ENCODE data around the gene CLDN20. TPM values are rescaled to one million over a fixed set of nuclear protein-coding genes. Genes with fewer than 3 reads are reported as not detected.

The CLDN20 gene
- total and polyA plus RNA-seq, 2 donors (not counting 3 experiments of a cell fraction or from before 2014, with no cell fraction given), result not detected

- H2AFZ ChIP-seq (ENCODE audit: low read depth, low read length), result no peak overlapping the region
- TF ChIP-seq CTCF (IDR thresholded peaks at IDR 0.05; ENCODE audit: extremely low read depth in 1 of 2, insufficient read depth in 1 of 2, low read depth in 1 of 2, low read length in 2 of 2), result no peak
- no peak for TF ChIP-seq GATA2 (IDR thresholded peaks at IDR 0.05; ENCODE audit: insufficient read depth, insufficient read length, low read depth, low read length)
- TF ChIP-seq POLR2AphosphoS5 (IDR thresholded peaks at IDR 0.05; ENCODE audit: insufficient read depth, low read depth, low read length), result no peak
- TF ChIP-seq FOS (IDR thresholded peaks at IDR 0.05; ENCODE audit: borderline replicate concordance, insufficient read depth, low read length), result no peak
- TF ChIP-seq EZH2 (IDR thresholded peaks at IDR 0.05; ENCODE audit: borderline replicate concordance, low read depth, low read length, severe bottlenecking), result no peak
- no peak for TF ChIP-seq MYC (IDR thresholded peaks at IDR 0.05; ENCODE audit: low read depth, low read length)
- TF ChIP-seq JUN (IDR thresholded peaks at IDR 0.05; ENCODE audit: borderline replicate concordance, insufficient read depth, insufficient read length, low read depth), result no peak
- no peak for TF ChIP-seq MAX (IDR thresholded peaks at IDR 0.05; ENCODE audit: insufficient read depth, insufficient read length)
- DNase-seq (ENCODE audit: low read depth, low spot score), result no peak
- H3K27me3 ChIP-seq (ENCODE audit: control insufficient read depth in 2 of 2, insufficient read depth in 2 of 2, low read length in 2 of 2), result no peaks in the 10 kb centered on the region
- H3K9me3 ChIP-seq (replicated peaks; ENCODE audit: control insufficient read depth, insufficient read depth, low read length), result no peaks in the 10 kb centered on the region
- peaks cover 5% of the 10 kb centered on the region for H3K79me2 ChIP-seq (ENCODE audit: control insufficient read depth, insufficient read depth, low read length)
- intact Hi-C loops (cut with micrococcal nuclease), result no loop called here
- dilution Hi-C loops (cut with MboI; ENCODE audit: extremely low pct_ligation_motif_present, low sequenced_read_pairs), result no loop called here
- no peak overlapping the region for H3K4me3 ChIP-seq (replicated peaks in 1 of 3; ENCODE audit: insufficient read depth in 1 of 3, low read depth in 1 of 3, low read length in 3 of 3)
- peaks cover 10 to 28% of the 10 kb centered on the region in 2 experiments for H3K36me3 ChIP-seq (ENCODE audit: control insufficient read depth in 2 of 2, extremely low read depth in 1 of 2, insufficient read depth in 2 of 2, low read length in 2 of 2)
- H3K27ac ChIP-seq (ENCODE audit: insufficient read depth, low read depth, low read length), result no peak overlapping the region
- no peaks in the 10 kb centered on the region for H3K9me1 ChIP-seq (replicated peaks; ENCODE audit: control insufficient read depth, extremely low read depth, insufficient read depth, low read length)
- ChIA-PET CTCF (interaction anchor here (0.7 to 0.9 kb wide), 3 partner anchors 13 to 585 kb away, joined by 3 read pairs; no protein-coding TSS in a partner anchor), POLR2A (no interaction called here)
- H3K4me1 ChIP-seq (ENCODE audit: control insufficient read depth, extremely low read depth, insufficient read depth, low read length), result peaks cover 7% of the 10 kb centered on the region
- H3K9ac ChIP-seq (replicated peaks; ENCODE audit: extremely low read depth, insufficient read depth, low read length), result no peak overlapping the region
- no peak overlapping the region for H3K4me2 ChIP-seq (ENCODE audit: insufficient read depth, low read length)
- no TSS peak for BruUV-seq (replicated peaks)
- no peaks in the 10 kb centered on the region for H4K20me1 ChIP-seq (replicated peaks; ENCODE audit: control insufficient read depth, extremely low read depth, insufficient read depth, low read length)
- no peak for FAIRE-seq
Measured at GRCh38 chr6:155260686-155261085, 3.1 kb upstream of the CLDN20 start.

All from endothelial cell of umbilical vein (primary cell).